HG03378 (cell line): ENCODE measurements around the gene APEX1.

Source experiments
- ATAC-seq: cut with Tn5 transposase; IDR thresholded peaks from one replicate; pipeline ENCODE4 v1.9.1; 2021; ENCODE audit warnings: mild to moderate bottlenecking, moderate library complexity; ENCODE audit not compliant: unreplicated experiment

The APEX1 gene

GRCh38 chr14:20454516-20455354 lies at the start of gene APEX1, which contains the start of gene OSGEP:
TSS of gene APEX1 (plus strand) at chr14:20455226. CDS start at chr14:20455646, 420 bp downstream.
TSS of gene OSGEP (minus strand) at chr14:20454812. CDS start at chr14:20454683, 129 bp downstream.
- peak; percentile 78 for ATAC-seq

- ATAC-seq = no peak
These were observed 45.8 kb upstream of the APEX1 start for GRCh38 chr14:20409226-20409625.

GRCh38 chr14:20412411-20412810 lies 42.6 kb upstream of the APEX1 start:
- peak; percentile 69 for ATAC-seq

GRCh38 chr14:20412876-20413743 lies 41.9 kb upstream of the APEX1 start, which contains the start of gene TEP1:
TSS of gene TEP1 (minus strand) at chr14:20413501. CDS start at chr14:20408439, 5,062 bp downstream.
- ATAC-seq = peak; percentile 36

- ATAC-seq = no peak
These were observed 41.3 kb upstream of the APEX1 start for GRCh38 chr14:20413744-20414082.

GRCh38 chr14:20415782-20416206 lies 39.2 kb upstream of the APEX1 start:
- ATAC-seq = peak; percentile 51

- ATAC-seq = no peak
These were observed 38.8 kb upstream of the APEX1 start for GRCh38 chr14:20416223-20416622.

GRCh38 chr14:20417250-20418186 lies 37.5 kb upstream of the APEX1 start:
- no peak for ATAC-seq

- no peak for ATAC-seq
These were observed 36.5 kb upstream of the APEX1 start for GRCh38 chr14:20418501-20418909.

- ATAC-seq = no peak
These were observed 35.6 kb upstream of the APEX1 start for GRCh38 chr14:20419419-20419818.

GRCh38 chr14:20421267-20421666 lies 33.8 kb upstream of the APEX1 start:
- no peak for ATAC-seq

- no peak for ATAC-seq
These were observed 32.1 kb upstream of the APEX1 start for GRCh38 chr14:20422886-20423285.

- no peak for ATAC-seq
These were observed 30.2 kb upstream of the APEX1 start for GRCh38 chr14:20424851-20425250.

- ATAC-seq = peak; percentile 78
These were observed 27.6 kb upstream of the APEX1 start for GRCh38 chr14:20427231-20428009.

GRCh38 chr14:20428010-20428365 lies 27.0 kb upstream of the APEX1 start:
- ATAC-seq = peak; percentile 30

GRCh38 chr14:20428802-20429201 lies 26.2 kb upstream of the APEX1 start:
- ATAC-seq = no peak

GRCh38 chr14:20429801-20430669 lies 25.0 kb upstream of the APEX1 start:
- ATAC-seq = no peak

- ATAC-seq = no peak
These were observed 20.1 kb upstream of the APEX1 start for GRCh38 chr14:20434701-20435581.
